Measurements from ENCODE around the gene TMED1.
A peak's percentile ranks its signal among the peaks of the same experiment; 100 is the strongest.
"Not testable (repeated sequence)": the region's sequence is repeated elsewhere in the genome, so short reads cannot be mapped to it uniquely, and the experiment has no call there.

Gene TMED1

GRCh38 chr19:10871711-10872545 lies 35.9 kb upstream of the TMED1 start:
- Histone ChIP-seq H3K27me3 (ENCODE audit: control insufficient read depth, insufficient read depth, low read length) (no peaks in the 10 kb centered on the region), H3K27ac (ENCODE audit: low read length) (no peak overlapping the region), H3K9ac (ENCODE audit: low read length) (peak overlapping the region; percentile 83), H3K36me3 (ENCODE audit: control insufficient read depth, low read depth, low read length) (no peaks in the 10 kb centered on the region), H3K4me3 (ENCODE audit: low read length) (peak overlapping the region; percentile 74), H3K4me1 (ENCODE audit: control insufficient read depth, low read depth, low read length) (peaks cover 6% of the 10 kb centered on the region), H3K9me3 (ENCODE audit: control insufficient read depth, low read depth, low read length) (no peaks in the 10 kb centered on the region)

- Histone ChIP-seq H3K9ac (ENCODE audit: low read length) (peak within 1 kb of the TSS; percentile 83), H3K9me3 (ENCODE audit: control insufficient read depth, low read depth, low read length) (no peaks in the 10 kb centered on the region), H3K36me3 (ENCODE audit: control insufficient read depth, low read depth, low read length) (no peaks in the 10 kb centered on the region), H3K27me3 (ENCODE audit: control insufficient read depth, insufficient read depth, low read length) (no peaks in the 10 kb centered on the region), H3K4me3 (ENCODE audit: low read length) (peak within 1 kb of the TSS; percentile 74), H3K27ac (ENCODE audit: low read length) (peak within 1 kb of the TSS; percentile 44), H3K4me1 (ENCODE audit: control insufficient read depth, low read depth, low read length) (peaks cover 6% of the 10 kb centered on the region)
These were observed 35.1 kb upstream of the TMED1 start, which contains the start of gene CARM1 for GRCh38 chr19:10870955-10871603. TSS of gene CARM1 (plus strand) at chr19:10871553. CDS start at chr19:10871703, 150 bp downstream.

GRCh38 chr19:10870501-10870954 lies 34.5 kb upstream of the TMED1 start:
- peak overlapping the region; percentile 50 for H3K4me3 ChIP-seq (ENCODE audit: low read length)
- no peaks in the 10 kb centered on the region for H3K36me3 ChIP-seq (ENCODE audit: control insufficient read depth, low read depth, low read length)
- no peaks in the 10 kb centered on the region for H3K27me3 ChIP-seq (ENCODE audit: control insufficient read depth, insufficient read depth, low read length)
- peak overlapping the region; percentile 44 for H3K27ac ChIP-seq (ENCODE audit: low read length)
- no peaks in the 10 kb centered on the region for H3K9me3 ChIP-seq (ENCODE audit: control insufficient read depth, low read depth, low read length)
- peak overlapping the region; percentile 32 for H3K9ac ChIP-seq (ENCODE audit: low read length)
- peaks cover 6% of the 10 kb centered on the region for H3K4me1 ChIP-seq (ENCODE audit: control insufficient read depth, low read depth, low read length)

GRCh38 chr19:10869872-10870311 lies 33.9 kb upstream of the TMED1 start:
- not testable (repeated sequence) for H3K4me1 ChIP-seq (ENCODE audit: control insufficient read depth, low read depth, low read length); H3K27me3 ChIP-seq (ENCODE audit: control insufficient read depth, insufficient read depth, low read length); H3K4me3 ChIP-seq (ENCODE audit: low read length); H3K9ac ChIP-seq (ENCODE audit: low read length); H3K27ac ChIP-seq (ENCODE audit: low read length); H3K9me3 ChIP-seq (ENCODE audit: control insufficient read depth, low read depth, low read length); H3K36me3 ChIP-seq (ENCODE audit: control insufficient read depth, low read depth, low read length)

GRCh38 chr19:10868872-10869547 lies 33.0 kb upstream of the TMED1 start:
- Histone ChIP-seq H3K27me3 (ENCODE audit: control insufficient read depth, insufficient read depth, low read length) (no peaks in the 10 kb centered on the region), H3K27ac (ENCODE audit: low read length) (no peak overlapping the region), H3K4me1 (ENCODE audit: control insufficient read depth, low read depth, low read length) (peaks cover 6% of the 10 kb centered on the region), H3K9ac (ENCODE audit: low read length) (no peak overlapping the region), H3K36me3 (ENCODE audit: control insufficient read depth, low read depth, low read length) (no peaks in the 10 kb centered on the region), H3K4me3 (ENCODE audit: low read length) (no peak overlapping the region), H3K9me3 (ENCODE audit: control insufficient read depth, low read depth, low read length) (no peaks in the 10 kb centered on the region)

- no peak overlapping the region for H3K27ac ChIP-seq (ENCODE audit: low read length)
- no peak overlapping the region for H3K4me3 ChIP-seq (ENCODE audit: low read length)
- no peaks in the 10 kb centered on the region for H3K36me3 ChIP-seq (ENCODE audit: control insufficient read depth, low read depth, low read length)
- no peaks in the 10 kb centered on the region for H3K4me1 ChIP-seq (ENCODE audit: control insufficient read depth, low read depth, low read length)
- no peaks in the 10 kb centered on the region for H3K9me3 ChIP-seq (ENCODE audit: control insufficient read depth, low read depth, low read length)
- H3K9ac ChIP-seq (ENCODE audit: low read length) = no peak overlapping the region
- H3K27me3 ChIP-seq (ENCODE audit: control insufficient read depth, insufficient read depth, low read length) = no peaks in the 10 kb centered on the region
These were observed 30.5 kb upstream of the TMED1 start for GRCh38 chr19:10866495-10866894.

GRCh38 chr19:10864538-10864899 lies 28.5 kb upstream of the TMED1 start:
- H3K27ac ChIP-seq (ENCODE audit: low read length) = no peak overlapping the region
- H3K27me3 ChIP-seq (ENCODE audit: control insufficient read depth, insufficient read depth, low read length) = no peaks in the 10 kb centered on the region
- no peaks in the 10 kb centered on the region for H3K4me1 ChIP-seq (ENCODE audit: control insufficient read depth, low read depth, low read length)
- H3K36me3 ChIP-seq (ENCODE audit: control insufficient read depth, low read depth, low read length) = no peaks in the 10 kb centered on the region
- no peak overlapping the region for H3K9ac ChIP-seq (ENCODE audit: low read length)
- no peak overlapping the region for H3K4me3 ChIP-seq (ENCODE audit: low read length)
- H3K9me3 ChIP-seq (ENCODE audit: control insufficient read depth, low read depth, low read length) = no peaks in the 10 kb centered on the region

GRCh38 chr19:10863107-10863717 lies 27.2 kb upstream of the TMED1 start:
- H3K36me3 ChIP-seq (ENCODE audit: control insufficient read depth, low read depth, low read length) = no peaks in the 10 kb centered on the region
- H3K9ac ChIP-seq (ENCODE audit: low read length) = no peak overlapping the region
- no peaks in the 10 kb centered on the region for H3K27me3 ChIP-seq (ENCODE audit: control insufficient read depth, insufficient read depth, low read length)
- H3K4me3 ChIP-seq (ENCODE audit: low read length) = no peak overlapping the region
- H3K27ac ChIP-seq (ENCODE audit: low read length) = no peak overlapping the region
- no peaks in the 10 kb centered on the region for H3K4me1 ChIP-seq (ENCODE audit: control insufficient read depth, low read depth, low read length)
- no peaks in the 10 kb centered on the region for H3K9me3 ChIP-seq (ENCODE audit: control insufficient read depth, low read depth, low read length)

- Histone ChIP-seq H3K9me3 (ENCODE audit: control insufficient read depth, low read depth, low read length) (no peaks in the 10 kb centered on the region), H3K4me3 (ENCODE audit: low read length) (no peak overlapping the region), H3K9ac (ENCODE audit: low read length) (no peak overlapping the region), H3K36me3 (ENCODE audit: control insufficient read depth, low read depth, low read length) (no peaks in the 10 kb centered on the region), H3K4me1 (ENCODE audit: control insufficient read depth, low read depth, low read length) (no peaks in the 10 kb centered on the region), H3K27me3 (ENCODE audit: control insufficient read depth, insufficient read depth, low read length) (no peaks in the 10 kb centered on the region), H3K27ac (ENCODE audit: low read length) (no peak overlapping the region)
These were observed 26.6 kb upstream of the TMED1 start for GRCh38 chr19:10862561-10863106.

GRCh38 chr19:10861103-10861651 lies 25.2 kb upstream of the TMED1 start:
- H3K27ac ChIP-seq (ENCODE audit: low read length) = no peak overlapping the region
- H3K9me3 ChIP-seq (ENCODE audit: control insufficient read depth, low read depth, low read length) = no peaks in the 10 kb centered on the region
- H3K27me3 ChIP-seq (ENCODE audit: control insufficient read depth, insufficient read depth, low read length) = no peaks in the 10 kb centered on the region
- no peaks in the 10 kb centered on the region for H3K36me3 ChIP-seq (ENCODE audit: control insufficient read depth, low read depth, low read length)
- H3K9ac ChIP-seq (ENCODE audit: low read length) = no peak overlapping the region
- H3K4me1 ChIP-seq (ENCODE audit: control insufficient read depth, low read depth, low read length) = no peaks in the 10 kb centered on the region
- no peak overlapping the region for H3K4me3 ChIP-seq (ENCODE audit: low read length)

Measured in iPS-18a (cell line).